HG03097 (cell line): Measurements from ENCODE around the gene MACROH2A1.

Experiments used
- ATAC-seq: cut with Tn5 transposase; IDR thresholded peaks from one replicate; pipeline ENCODE4 v1.9.1; 2021; ENCODE audit not compliant: unreplicated experiment, low FRiP score

MACROH2A1 gene

GRCh38 chr5:135335031-135335828 lies 63.8 kb downstream of the MACROH2A1 start:
- no peak for ATAC-seq

- ATAC-seq: no peak
Measured at GRCh38 chr5:135333732-135334515, 65.1 kb downstream of the MACROH2A1 start.

- no peak for ATAC-seq
Measured at GRCh38 chr5:135332519-135333150, 66.4 kb downstream of the MACROH2A1 start.

DNA sequence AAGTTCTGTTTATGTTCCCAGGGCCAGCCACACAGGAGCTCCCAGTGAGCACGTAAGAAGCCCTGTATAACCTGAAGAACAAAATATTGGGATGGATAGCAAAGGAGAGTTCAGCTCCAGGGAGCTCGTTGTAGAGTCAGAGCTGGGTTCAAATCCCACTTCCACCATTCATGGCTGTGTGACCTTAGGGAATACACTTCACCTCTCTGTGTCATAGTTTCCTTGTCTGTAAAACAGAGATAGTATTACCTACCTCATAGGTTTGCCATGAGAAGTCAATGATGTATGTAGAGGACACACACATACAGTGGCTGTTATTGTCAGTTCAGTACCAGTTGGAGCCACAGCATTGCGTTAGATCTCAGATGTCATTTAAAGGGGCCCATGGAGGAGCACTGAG lies 67.4 kb downstream of the MACROH2A1 start:
- ATAC-seq: no peak

- no peak for ATAC-seq
Measured at GRCh38 chr5:135330798-135331096, 68.3 kb downstream of the MACROH2A1 start.

DNA sequence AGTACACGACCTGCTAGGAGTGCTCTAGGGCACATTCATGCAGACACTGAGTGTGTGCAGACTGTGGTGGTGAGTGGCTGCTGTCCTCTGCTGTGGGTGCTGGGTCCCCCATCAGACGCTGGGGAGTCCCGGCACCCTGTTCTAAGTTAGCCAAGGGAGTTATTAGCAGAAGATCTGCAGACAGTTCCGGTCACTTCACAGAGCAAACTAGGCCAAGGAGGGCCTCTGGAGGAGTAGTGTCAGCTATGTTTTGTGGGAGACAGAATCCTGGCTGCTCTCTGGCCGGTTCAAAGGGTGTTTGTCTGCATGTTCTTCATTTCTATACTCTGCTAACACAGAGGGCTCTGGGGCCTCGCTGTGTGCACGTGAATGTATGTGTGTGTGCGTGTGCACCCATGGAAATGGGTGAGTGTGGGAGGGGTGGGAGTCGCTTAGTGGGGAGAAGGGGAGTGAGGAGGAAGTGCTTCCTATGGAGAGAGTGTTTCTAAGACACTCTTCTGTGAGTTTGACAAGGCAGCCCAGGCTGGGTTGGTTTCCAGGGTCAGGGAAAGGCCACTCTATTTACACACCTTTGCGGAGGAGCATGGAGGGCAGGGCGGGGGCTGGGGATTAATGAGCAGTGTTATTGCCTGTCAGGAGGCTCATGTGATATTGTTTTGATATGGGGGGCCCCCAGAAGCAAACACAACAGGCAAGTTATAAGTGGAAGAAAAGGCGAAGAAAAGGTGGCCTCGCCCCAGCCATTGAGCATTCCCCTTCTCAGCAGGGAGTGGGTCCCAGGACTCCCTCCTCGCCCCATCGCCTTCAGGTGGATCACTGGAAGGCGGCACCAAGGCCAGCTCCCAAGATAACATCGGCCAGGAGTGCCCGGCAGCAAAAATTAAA lies 68.9 kb downstream of the MACROH2A1 start:
- no peak for ATAC-seq

DNA sequence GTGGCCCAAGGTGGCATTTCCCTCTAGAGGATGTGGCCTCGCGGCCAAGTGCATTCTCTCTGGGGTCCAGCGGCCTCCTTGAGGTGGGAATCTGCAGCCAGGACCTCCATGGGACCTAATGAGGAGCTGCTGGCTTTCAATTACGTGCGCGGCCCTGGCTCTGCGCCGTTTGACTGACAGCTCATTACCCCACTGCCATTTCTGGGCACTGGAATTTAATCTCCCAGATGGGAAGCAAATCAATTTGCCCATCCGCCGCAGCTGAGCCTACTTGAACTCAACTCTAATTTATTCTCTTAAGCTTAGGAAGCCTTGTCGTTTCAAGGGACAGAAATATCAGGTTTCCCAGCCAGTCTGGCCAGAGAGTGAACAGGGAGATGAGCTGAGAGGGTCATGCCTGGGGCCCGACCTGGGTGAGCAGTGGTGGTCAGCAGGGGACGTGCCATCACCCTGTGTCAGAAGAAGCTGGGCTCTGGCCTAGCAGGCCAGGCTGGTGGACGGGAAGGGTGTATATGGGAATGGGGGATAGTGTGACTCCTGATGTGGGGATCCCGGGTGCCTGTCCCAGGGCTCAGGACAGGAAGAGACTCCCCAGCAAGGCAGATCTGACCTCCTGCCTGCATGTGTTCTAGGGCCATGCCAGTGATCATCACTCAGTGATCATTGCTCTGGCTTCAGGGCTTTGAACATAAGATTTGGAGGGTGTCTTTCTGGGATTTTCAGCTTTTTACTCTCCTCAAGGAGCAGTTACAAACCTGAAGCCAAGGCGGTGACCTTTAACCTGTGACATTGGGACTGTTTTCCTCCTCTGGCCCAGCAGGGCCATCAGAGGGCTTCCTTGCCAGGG lies 69.7 kb downstream of the MACROH2A1 start:
- ATAC-seq: no peak

DNA sequence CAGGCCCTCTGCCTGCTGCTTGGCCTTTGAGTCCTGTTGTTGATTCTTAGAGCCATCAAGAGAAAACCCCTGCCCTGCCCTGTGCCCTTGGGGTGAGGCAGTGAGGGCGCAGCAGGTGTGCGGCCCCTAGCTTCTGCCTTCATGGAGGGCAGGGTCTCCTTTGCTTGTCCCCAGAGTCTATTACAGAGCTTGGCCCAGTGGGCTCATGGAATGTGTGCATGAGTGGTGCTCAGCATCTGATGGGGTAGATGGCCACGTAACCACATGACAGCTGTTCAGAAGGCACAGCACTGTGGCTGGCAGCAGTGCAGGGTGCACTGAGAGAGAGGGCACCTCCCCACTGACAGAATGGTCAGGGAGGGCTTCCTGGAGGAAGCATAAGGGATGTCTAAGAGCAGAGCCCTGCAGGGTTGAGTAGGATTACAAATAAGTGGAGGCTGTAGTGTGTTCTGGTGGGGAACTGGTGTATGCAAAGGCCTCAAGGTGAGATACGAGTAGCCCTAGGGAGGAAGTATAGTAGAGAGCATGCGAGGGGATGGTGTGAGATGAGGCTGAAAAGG lies 70.8 kb downstream of the MACROH2A1 start:
- ATAC-seq: no peak

DNA sequence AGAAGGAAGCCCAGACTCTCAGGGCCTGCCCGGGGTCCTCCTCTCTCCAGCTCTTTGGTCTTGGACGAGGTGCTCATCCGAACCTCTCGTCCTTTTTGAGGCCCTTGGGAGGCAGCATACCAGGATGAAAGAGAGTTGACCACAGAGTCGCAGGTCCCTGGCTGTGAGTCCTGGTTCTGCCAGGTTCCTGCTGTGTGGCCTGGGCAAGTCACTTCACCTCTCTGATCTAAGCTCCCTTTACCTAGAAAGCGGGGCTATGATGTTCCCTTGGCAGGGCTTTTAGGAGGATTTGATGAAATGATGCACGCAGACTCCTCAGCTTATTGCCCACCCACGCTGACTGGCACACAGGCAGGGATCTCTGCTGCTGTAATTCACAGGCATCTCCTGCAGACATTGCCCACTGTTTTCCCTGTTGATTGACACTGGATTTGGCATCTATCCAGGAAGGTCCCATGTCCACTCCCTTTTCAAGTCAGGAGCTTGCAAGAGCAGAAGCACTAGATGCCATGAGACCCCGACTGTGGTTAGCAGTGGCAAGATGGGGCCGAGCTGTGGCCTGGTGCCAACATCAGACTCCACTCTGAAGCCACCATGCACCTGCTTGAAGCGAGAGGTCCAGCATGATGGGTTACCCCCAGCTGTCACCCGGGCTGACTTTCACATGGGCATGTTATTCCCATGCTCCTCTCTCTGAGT lies 71.5 kb downstream of the MACROH2A1 start:
- no peak for ATAC-seq

- ATAC-seq: no peak
Measured at GRCh38 chr5:135326296-135327254, 72.5 kb downstream of the MACROH2A1 start.

- no peak for ATAC-seq
Measured at GRCh38 chr5:135324897-135325650, 74.0 kb downstream of the MACROH2A1 start.

GRCh38 chr5:135324160-135324559 lies 74.9 kb downstream of the MACROH2A1 start:
- no peak for ATAC-seq

- no peak for ATAC-seq
Measured at GRCh38 chr5:135323701-135324132, 75.3 kb downstream of the MACROH2A1 start.

GRCh38 chr5:135323227-135323626 lies 75.8 kb downstream of the MACROH2A1 start:
- ATAC-seq: no peak

- no peak for ATAC-seq
Measured at GRCh38 chr5:135322744-135323143, 76.3 kb downstream of the MACROH2A1 start.

- ATAC-seq: no peak
Measured at GRCh38 chr5:135322271-135322670, 76.8 kb downstream of the MACROH2A1 start.
